ENCODE data around the gene LTN1.

GRCh38 chr21:28936036-28936435, 56.6 kb downstream of the LTN1 start:
- TF ChIP-seq TFCP2L1 (CRISPR knock-in tag; IDR thresholded peaks at IDR 0.05) (no peak), JUN (IDR thresholded peaks at IDR 0.05) (no peak), POLR2AphosphoS2 (conservative IDR thresholded peaks at IDR 0.05; ENCODE audit: low read length) (no peak)

All from A549 (cell line).